Spleen (tissue), 7 donors: ENCODE data around the gene SORBS2.

Source experiments
- POLR2AphosphoS5 ChIP-seq, 3 donors: sonication (generic); formaldehyde crosslinking; IDR thresholded peaks; one replicate each; pipeline ENCODE4 v1.5.1; 2017; ENCODE audit warnings: antibody characterized with exemption in 3 of 3
- TF ChIP-seq, protein P1 (sequence below), 11 experiments: fragments of 200-600 bp in 7 of 11; fragments of 450-650 bp in 4 of 11; sonication (generic) in 4 of 11; IDR thresholded peaks in 8 of 11; conservative IDR thresholded peaks in 3 of 11; 1 replicate in 7 of 11; 2 replicates in 4 of 11; pipeline versions ENCODE4 v1.4.0 to v1.8.0; 2016 to 2021; ENCODE audit warnings: antibody characterized with exemption in 11 of 11, inconsistent platforms in 4 of 11, mild to moderate bottlenecking in 1 of 11
- donor health status: DM: no; HTN: no; CAD: no; lungs with moderate emphysema.
- donor health status: DM: no; HTN: no; CAD: no.
- donor health status: DM: no; HTN: no; CAD: no.

DNA sequence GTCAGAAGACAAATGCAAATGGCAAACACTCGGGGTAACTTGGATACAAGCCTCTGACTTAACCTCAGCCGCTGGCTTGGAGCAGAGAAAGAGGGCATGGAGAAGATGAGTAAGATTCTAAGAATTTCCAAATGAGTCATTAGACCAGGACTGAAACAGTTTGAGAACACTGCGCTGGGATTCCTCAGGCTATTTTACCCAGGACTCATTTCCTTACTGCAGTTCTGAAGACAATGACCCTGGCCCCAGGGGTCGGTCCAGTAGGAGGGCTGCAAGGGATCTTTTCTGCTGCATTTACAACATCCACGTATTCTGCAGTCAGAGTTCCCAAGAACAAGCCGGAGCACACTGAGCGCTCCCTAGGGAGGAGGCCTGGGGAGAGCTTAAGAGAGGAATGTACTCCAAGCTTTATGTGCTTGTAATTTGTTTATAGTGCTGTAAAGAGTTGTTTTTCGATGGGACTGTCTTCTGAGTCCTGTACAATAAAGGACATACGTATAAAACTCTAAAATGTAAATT is 27.3 kb upstream of the SORBS2 start:
- TF ChIP-seq, protein P1, sequence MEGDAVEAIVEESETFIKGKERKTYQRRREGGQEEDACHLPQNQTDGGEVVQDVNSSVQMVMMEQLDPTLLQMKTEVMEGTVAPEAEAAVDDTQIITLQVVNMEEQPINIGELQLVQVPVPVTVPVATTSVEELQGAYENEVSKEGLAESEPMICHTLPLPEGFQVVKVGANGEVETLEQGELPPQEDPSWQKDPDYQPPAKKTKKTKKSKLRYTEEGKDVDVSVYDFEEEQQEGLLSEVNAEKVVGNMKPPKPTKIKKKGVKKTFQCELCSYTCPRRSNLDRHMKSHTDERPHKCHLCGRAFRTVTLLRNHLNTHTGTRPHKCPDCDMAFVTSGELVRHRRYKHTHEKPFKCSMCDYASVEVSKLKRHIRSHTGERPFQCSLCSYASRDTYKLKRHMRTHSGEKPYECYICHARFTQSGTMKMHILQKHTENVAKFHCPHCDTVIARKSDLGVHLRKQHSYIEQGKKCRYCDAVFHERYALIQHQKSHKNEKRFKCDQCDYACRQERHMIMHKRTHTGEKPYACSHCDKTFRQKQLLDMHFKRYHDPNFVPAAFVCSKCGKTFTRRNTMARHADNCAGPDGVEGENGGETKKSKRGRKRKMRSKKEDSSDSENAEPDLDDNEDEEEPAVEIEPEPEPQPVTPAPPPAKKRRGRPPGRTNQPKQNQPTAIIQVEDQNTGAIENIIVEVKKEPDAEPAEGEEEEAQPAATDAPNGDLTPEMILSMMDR (IDR thresholded peaks at IDR 0.05 in 8 of 11, conservative IDR thresholded peaks at IDR 0.05 in 3 of 11): no peak
- TF ChIP-seq POLR2AphosphoS5 (IDR thresholded peaks at IDR 0.05): no peak
